ENCODE data around the gene PAM16. TPM values are rescaled to one million over a fixed set of nuclear protein-coding genes. Genes with fewer than 3 reads are reported as not detected.

The PAM16 gene
- total and polyA plus RNA-seq, 4 donors: 14.0 to 70.5 (median 29.6) TPM

DNA sequence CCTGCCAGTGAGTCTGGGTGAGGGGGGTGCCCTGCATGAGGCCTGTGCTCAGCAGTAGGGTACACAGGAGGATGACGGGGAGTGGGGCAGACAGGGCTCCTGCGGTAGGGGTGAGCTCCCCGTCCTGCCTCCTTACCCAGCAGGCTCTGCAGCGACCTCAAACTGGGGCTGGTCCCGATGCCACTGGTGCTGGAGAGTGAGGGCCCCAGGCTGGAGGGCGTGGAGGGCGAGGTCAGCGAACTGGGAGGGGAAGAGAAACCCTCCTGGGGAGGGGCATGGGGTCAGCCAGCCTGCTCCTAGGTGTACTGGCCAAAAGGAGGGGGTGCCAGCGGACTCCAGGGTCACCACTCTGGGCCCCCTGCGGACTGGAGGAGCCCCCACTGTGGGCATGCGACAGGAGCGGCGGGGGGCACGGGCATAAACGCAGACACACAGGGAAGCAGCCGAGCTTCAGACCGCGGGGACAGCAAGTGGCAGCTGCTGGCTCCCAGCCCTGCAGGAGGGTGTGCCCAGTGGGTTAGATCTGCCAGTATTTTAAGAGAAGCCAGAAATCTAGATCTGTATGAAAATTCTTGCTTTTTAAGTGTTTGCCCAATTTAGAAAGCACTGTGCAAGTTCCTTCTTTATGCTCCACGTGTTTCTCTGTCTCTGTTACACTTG, 11.5 kb upstream of the PAM16 start:
- Histone ChIP-seq H3K4me1 (ENCODE audit: control insufficient read depth in 4 of 4, insufficient read depth in 4 of 4, low read length in 3 of 4) (peaks cover 0 to 4% (median 1%) of the 10 kb centered on the region in 4 donors), H3K36me3 (ENCODE audit: control insufficient read depth in 4 of 4, insufficient read depth in 3 of 4, low read depth in 1 of 4, low read length in 3 of 4) (peaks cover 0 to 9% (median 6%) of the 10 kb centered on the region in 4 donors), H3K9me3 (ENCODE audit: control insufficient read depth in 4 of 4, low read length in 3 of 4) (no peaks in the 10 kb centered on the region), H3K4me3 (ENCODE audit: low read depth in 1 of 3, low read length in 3 of 3) (no peak overlapping the region), H3K9ac (ENCODE audit: low read depth in 1 of 2, low read length in 2 of 2) (no peak overlapping the region), H3K27me3 (ENCODE audit: control insufficient read depth in 4 of 4, insufficient read depth in 4 of 4, low read length in 3 of 4) (no peaks in the 10 kb centered on the region), H3K27ac (ENCODE audit: low read depth in 1 of 2, low read length in 2 of 2) (no peak overlapping the region)
- no peak for DNase-seq (ENCODE audit: low spot score)
- 85% methylated on average over 19 of the region's 19 CpGs for WGBS
- no peak for TF ChIP-seq RAD21 (IDR thresholded peaks at IDR 0.05)
- TF ChIP-seq FOXA1 (IDR thresholded peaks at IDR 0.05): no peak
- TF ChIP-seq, protein P1, sequence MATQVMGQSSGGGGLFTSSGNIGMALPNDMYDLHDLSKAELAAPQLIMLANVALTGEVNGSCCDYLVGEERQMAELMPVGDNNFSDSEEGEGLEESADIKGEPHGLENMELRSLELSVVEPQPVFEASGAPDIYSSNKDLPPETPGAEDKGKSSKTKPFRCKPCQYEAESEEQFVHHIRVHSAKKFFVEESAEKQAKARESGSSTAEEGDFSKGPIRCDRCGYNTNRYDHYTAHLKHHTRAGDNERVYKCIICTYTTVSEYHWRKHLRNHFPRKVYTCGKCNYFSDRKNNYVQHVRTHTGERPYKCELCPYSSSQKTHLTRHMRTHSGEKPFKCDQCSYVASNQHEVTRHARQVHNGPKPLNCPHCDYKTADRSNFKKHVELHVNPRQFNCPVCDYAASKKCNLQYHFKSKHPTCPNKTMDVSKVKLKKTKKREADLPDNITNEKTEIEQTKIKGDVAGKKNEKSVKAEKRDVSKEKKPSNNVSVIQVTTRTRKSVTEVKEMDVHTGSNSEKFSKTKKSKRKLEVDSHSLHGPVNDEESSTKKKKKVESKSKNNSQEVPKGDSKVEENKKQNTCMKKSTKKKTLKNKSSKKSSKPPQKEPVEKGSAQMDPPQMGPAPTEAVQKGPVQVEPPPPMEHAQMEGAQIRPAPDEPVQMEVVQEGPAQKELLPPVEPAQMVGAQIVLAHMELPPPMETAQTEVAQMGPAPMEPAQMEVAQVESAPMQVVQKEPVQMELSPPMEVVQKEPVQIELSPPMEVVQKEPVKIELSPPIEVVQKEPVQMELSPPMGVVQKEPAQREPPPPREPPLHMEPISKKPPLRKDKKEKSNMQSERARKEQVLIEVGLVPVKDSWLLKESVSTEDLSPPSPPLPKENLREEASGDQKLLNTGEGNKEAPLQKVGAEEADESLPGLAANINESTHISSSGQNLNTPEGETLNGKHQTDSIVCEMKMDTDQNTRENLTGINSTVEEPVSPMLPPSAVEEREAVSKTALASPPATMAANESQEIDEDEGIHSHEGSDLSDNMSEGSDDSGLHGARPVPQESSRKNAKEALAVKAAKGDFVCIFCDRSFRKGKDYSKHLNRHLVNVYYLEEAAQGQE (IDR thresholded peaks at IDR 0.05): no peak
- no peak for TF ChIP-seq FOXA2 (IDR thresholded peaks at IDR 0.05)

DNA sequence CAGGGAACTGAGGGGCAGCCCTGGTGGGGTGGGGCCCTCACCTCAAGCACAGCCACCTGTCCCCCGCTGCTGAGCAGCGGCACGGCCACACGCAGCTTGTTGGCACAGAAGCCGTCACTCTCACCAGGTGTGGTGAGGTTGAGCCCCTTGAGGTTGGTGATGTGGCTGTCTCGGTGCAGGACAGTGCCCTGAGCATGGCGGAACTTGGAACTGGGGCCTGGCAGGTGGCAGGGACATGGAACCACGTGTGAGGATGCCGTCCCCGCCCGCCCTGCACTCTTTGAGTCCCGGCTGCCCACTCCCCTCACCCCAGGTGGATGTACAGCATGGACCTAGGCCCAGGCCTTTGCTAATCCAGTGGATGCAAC, 10.8 kb upstream of the PAM16 start:
- Histone ChIP-seq H3K36me3 (ENCODE audit: control insufficient read depth in 4 of 4, insufficient read depth in 3 of 4, low read depth in 1 of 4, low read length in 3 of 4) (peaks cover 0 to 9% (median 6%) of the 10 kb centered on the region in 4 donors), H3K4me1 (ENCODE audit: control insufficient read depth in 4 of 4, insufficient read depth in 4 of 4, low read length in 3 of 4) (peaks cover 0 to 4% (median 1%) of the 10 kb centered on the region in 4 donors), H3K27ac (ENCODE audit: low read depth in 1 of 2, low read length in 2 of 2) (no peak overlapping the region), H3K9me3 (ENCODE audit: control insufficient read depth in 4 of 4, low read length in 3 of 4) (no peaks in the 10 kb centered on the region), H3K4me3 (ENCODE audit: low read depth in 1 of 3, low read length in 3 of 3) (no peak overlapping the region), H3K9ac (ENCODE audit: low read depth in 1 of 2, low read length in 2 of 2) (no peak overlapping the region), H3K27me3 (ENCODE audit: control insufficient read depth in 4 of 4, insufficient read depth in 4 of 4, low read length in 3 of 4) (no peaks in the 10 kb centered on the region)
- TF ChIP-seq, protein P2, sequence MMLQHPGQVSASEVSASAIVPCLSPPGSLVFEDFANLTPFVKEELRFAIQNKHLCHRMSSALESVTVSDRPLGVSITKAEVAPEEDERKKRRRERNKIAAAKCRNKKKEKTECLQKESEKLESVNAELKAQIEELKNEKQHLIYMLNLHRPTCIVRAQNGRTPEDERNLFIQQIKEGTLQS (IDR thresholded peaks at IDR 0.05): no peak
- no peak for TF ChIP-seq EGR1 (IDR thresholded peaks at IDR 0.05; ENCODE audit: low read depth in 2 of 2)
- TF ChIP-seq JUND (IDR thresholded peaks at IDR 0.05): no peak
- TF ChIP-seq NR2F2 (IDR thresholded peaks at IDR 0.05): no peak
- no peak for TF ChIP-seq FOXA2 (IDR thresholded peaks at IDR 0.05)
- TF ChIP-seq GABPA (IDR thresholded peaks at IDR 0.05 in 1 of 2, conservative IDR thresholded peaks at IDR 0.05 in 1 of 2): no peak
- no peak for TF ChIP-seq SP1 (IDR thresholded peaks at IDR 0.05)
- TF ChIP-seq, protein P1 (IDR thresholded peaks at IDR 0.05): no peak
- TF ChIP-seq RXRA (IDR thresholded peaks at IDR 0.05): no peak
- TF ChIP-seq, protein P3, sequence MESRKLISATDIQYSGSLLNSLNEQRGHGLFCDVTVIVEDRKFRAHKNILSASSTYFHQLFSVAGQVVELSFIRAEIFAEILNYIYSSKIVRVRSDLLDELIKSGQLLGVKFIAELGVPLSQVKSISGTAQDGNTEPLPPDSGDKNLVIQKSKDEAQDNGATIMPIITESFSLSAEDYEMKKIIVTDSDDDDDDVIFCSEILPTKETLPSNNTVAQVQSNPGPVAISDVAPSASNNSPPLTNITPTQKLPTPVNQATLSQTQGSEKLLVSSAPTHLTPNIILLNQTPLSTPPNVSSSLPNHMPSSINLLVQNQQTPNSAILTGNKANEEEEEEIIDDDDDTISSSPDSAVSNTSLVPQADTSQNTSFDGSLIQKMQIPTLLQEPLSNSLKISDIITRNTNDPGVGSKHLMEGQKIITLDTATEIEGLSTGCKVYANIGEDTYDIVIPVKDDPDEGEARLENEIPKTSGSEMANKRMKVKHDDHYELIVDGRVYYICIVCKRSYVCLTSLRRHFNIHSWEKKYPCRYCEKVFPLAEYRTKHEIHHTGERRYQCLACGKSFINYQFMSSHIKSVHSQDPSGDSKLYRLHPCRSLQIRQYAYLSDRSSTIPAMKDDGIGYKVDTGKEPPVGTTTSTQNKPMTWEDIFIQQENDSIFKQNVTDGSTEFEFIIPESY (IDR thresholded peaks at IDR 0.05): no peak
- TF ChIP-seq, protein P4, sequence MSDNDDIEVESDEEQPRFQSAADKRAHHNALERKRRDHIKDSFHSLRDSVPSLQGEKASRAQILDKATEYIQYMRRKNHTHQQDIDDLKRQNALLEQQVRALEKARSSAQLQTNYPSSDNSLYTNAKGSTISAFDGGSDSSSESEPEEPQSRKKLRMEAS (IDR thresholded peaks at IDR 0.05): no peak
- DNase-seq (ENCODE audit: low spot score): no peak
- WGBS: 96% methylated on average over 12 of the region's 12 CpGs
